COLO668 (cell line): ENCODE measurements around the gene TSNAXIP1.
A peak's percentile ranks its signal among the peaks of the same experiment; 100 is the strongest.

Experiments used
- DNase-seq: peaks from one replicate; lab custom pipeline; 2025; ENCODE audit not compliant: unreplicated experiment; lab: John Stamatoyannopoulos, UW

The TSNAXIP1 gene

GRCh38 chr16:67781565-67781921, 25.1 kb upstream of the TSNAXIP1 start:
- no peak for DNase-seq

GRCh38 chr16:67782567-67783352, 23.9 kb upstream of the TSNAXIP1 start:
- DNase-seq = no peak

- DNase-seq = no peak
Observed at GRCh38 chr16:67783353-67783725, 23.4 kb upstream of the TSNAXIP1 start.

- no peak for DNase-seq
Observed at GRCh38 chr16:67786491-67786890, 20.2 kb upstream of the TSNAXIP1 start.

GRCh38 chr16:67790071-67790470, 16.6 kb upstream of the TSNAXIP1 start:
- no peak for DNase-seq

DNA sequence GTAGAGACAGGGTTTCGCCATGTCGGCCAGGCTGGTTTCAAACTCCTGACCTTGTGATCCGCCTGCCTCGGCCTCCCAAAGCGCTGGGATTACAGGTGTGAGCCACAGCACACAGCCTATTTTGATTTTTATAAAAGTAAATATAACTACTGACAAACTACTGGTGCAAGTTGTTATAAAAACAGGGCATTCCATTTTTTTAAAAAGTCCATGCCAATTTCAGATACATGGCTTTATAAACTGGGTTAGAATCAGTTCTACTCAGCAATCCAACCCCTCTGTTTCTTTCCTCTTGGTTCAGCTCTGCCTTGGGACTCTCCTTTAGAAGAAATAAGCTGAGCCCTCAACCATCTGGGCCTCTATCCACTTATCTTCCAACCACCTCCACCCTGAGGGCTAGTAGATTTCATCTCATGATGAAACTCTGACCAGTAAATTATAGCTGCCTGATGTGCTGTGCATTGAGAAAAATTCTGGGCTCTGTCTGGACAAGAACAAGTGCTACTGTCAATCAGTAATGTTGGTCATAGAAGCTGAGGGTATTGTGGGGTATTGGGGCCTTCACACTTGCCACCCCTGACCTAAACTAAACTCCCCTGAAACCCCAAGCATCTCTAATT, 10.5 kb upstream of the TSNAXIP1 start:
- DNase-seq = no peak

GRCh38 chr16:67800338-67800926, 6.3 kb upstream of the TSNAXIP1 start:
- DNase-seq = no peak

GRCh38 chr16:67801241-67801640, 5.4 kb upstream of the TSNAXIP1 start:
- no peak for DNase-seq

DNA sequence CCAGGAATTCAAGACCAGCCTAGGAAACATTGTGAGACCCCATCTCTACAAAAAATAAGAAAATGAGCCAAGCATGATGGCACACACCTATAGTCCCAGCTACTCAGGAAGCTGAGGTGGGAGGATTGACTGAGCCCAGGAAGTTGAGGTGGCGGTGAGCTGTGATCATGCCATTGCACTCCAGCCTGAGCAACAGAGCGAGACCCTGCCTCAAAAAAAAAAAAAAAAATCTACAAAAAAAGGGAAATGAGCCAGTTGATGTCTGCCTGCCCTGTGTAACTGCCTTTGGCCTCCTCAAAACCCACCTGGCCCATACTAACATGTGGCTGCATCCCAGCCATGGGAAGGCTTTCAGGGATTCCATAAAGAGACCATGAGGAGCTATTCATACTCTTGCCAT, 4.8 kb upstream of the TSNAXIP1 start:
- DNase-seq = no peak

DNA sequence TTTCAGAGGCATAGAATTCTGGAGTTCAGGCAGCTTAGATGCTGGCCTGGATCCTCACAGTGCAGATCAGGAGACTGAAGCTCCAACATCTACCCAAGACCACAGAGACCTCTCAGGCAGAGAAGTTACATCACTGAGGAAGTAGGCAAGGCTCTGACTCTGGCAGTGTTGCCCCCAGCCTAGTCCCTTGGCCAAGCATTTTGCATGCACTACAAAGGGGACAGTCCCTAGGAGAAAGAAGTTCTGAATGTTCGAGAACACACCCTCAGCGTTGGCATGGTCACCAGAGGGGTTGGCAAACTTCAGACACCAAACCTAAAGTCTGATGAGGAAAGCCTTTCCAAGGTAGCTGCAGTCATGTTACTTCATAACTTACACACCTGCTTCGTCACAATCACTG, 2.8 kb upstream of the TSNAXIP1 start:
- no peak for DNase-seq

GRCh38 chr16:67804853-67805542, 1.7 kb upstream of the TSNAXIP1 start:
- no peak for DNase-seq

DNA sequence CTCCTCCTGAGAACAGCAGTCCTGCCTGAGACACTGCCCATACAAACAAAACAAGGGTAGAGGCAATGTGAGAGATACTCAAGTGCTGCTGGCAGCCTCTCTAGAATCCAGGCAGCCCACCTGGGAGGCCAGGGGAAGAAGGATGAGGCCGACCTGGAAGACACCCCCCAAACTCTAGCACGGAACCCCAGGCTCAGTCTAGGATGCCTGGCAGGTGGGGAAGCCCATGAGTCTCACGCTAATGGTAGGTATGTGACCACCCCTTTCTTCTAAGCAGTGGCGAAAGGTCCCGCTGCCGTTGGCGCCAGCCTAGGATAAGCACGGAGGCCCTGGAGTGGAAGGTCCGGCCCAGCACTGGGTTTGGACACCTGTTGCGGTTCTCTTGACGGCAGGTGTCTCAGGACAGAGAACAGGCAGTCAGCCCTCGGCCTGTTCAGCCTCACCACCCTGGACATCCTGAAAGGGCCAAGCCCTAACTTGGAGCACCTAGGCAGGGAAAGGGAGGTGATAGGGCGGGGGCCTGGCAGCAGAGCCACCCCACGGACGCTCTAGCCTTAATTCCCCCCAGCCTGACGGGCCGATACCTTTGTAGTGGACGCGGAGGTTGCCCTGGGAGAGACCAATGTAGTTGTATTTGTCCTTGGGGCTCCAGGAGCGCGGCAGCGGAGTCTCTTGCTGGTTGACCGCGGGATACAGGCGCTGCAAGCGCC, 816 bp upstream of the TSNAXIP1 start:
- peak; percentile 40 for DNase-seq

DNA sequence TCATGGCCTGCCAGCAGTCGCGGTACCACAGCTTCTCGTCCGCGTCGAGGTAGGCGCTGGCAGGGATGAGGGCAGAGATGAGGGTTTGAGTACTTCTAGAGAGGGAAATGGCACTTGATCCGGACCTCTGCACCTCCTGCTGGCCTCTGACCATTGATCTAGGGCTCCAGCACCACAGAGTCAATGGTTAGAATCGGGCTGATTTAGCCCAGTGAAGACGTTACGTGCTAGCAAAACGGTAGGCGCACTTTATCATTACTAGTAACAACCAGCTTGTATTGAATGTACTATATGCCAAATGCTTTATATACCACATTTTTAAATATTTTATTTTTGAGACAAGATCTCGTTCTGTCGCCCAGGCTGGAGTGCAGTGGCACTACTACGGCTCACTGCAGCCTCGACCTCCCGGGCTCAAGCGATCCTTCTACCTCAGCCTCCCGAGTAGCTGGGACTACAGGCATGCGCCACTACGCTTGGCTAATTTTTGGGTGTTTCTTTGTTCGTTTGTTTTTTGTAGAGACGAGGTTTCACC, 526 bp downstream of the TSNAXIP1 start:
- DNase-seq = no peak

GRCh38 chr16:67811899-67812298, 5.2 kb downstream of the TSNAXIP1 start:
- no peak for DNase-seq

DNA sequence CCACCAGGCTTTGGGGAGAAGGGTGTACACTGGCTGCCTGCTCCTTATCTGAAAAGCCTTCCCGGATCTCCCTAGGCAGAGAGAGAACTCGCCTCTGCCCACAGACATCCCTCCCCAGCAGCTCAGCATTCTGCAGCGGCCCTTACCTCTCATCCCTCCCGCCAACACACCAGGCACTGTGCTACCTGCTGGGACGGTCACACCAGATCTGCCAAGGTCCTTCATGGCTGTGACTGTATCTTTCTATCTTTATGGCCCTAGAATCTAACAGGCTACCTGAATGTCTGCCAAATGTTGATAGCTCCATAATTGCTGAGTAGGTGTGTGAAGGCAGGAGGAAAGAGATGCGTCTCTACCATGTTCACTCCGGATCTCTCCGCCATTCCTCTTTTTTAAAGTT, 7.9 kb downstream of the TSNAXIP1 start:
- no peak for DNase-seq

DNA sequence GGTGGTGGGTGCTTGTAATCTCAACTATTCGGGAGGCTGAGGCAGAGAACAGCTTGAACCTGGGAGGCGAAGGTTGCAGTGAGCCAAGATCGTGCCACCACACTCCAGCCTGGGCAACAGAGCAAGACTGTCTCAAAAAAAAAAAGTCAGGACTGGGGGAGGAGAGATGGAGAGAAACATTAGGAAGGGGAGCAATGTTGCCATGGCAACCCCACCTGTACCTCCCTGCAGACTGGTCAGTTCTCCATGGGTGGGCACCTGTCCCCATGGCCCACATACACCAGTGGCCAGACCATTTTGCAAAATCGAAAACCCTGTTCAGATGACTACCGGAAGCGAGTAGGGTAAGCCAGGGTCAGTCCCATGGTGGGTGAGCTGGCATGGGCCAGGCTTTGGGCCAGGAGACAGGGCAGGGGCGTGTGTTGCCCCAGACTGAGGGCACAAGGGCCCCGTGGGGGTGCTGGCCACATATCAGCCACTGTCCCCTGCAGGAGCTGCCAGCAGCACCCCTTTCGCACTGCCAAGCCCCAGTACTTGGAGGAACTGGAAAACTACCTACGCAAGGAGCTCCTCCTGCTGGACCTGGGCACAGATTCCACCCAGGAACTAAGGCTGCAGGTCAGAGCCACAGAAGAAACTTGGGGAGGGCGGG, 14.0 kb downstream of the TSNAXIP1 start:
- DNase-seq = no peak

- DNase-seq = no peak
Observed at GRCh38 chr16:67822511-67822910, 15.8 kb downstream of the TSNAXIP1 start.

GRCh38 chr16:67825119-67825518, 18.4 kb downstream of the TSNAXIP1 start:
- DNase-seq = no peak

GRCh38 chr16:67825906-67826305, 19.2 kb downstream of the TSNAXIP1 start:
- DNase-seq = no peak

DNA sequence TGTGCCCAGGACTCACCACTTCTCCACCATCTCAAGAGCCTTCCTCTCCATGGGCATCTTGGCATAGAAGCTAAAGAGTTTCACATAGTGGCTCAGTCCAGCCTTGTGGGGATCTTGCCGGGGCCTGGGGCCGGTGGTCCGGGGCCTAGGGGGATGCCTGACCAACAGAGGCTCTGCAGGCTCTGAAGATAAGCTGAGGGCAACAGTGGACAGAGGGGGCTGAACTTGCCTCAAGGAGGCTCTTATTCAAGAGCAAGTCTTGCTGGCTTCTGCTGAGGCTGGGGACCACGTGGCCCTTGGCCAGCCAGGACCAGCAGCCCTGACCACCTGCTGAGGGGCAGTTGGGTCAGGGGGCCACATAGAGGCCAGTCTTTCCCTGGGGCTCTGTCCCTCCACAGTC, 22.0 kb downstream of the TSNAXIP1 start:
- DNase-seq = no peak

DNA sequence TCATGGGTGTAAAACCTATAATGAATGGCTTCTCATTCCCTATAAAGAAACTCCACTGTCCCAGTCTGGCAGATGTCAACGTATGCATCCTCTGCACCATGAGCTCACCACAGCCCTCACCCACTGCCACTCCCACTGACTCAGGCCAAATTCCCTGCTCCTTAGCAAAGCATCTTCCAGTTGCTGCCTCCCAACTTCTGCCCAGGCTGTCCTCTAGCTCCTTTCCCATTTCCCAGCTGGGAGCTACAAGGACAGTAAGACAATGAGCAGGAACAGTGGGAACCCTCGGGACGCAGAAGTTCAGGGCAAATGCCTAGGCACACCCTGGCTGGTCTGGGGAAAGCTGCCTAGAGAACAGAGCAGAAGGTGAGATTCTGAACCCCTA, 26.3 kb downstream of the TSNAXIP1 start:
- DNase-seq = no peak
